ENCODE measurements around the gene VPS26B.

The VPS26B gene

DNA sequence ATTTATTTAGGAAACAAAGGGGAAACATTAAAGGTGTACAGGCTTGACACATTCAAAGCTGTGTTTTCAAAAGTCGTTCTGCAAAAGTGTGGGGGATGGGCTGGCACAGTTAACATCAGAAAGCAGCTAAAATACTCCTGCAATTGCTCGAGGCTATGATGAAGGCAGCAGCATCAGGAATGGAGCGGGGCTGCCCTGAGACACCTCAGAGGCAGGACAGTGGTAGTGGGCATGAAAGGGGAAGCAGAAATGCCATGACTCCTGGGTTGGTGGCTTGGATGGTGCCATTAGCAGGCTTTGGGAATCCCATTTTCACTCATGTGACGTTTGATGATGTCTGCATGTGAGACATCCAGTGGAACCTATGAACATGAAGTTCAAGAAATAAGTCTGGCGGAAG lies 1.4 kb upstream of the VPS26B start:
- H3K27ac ChIP-seq: peak overlapping the region; percentile 87
- TF ChIP-seq ZFX (IDR thresholded peaks at IDR 0.05): no peak

DNA sequence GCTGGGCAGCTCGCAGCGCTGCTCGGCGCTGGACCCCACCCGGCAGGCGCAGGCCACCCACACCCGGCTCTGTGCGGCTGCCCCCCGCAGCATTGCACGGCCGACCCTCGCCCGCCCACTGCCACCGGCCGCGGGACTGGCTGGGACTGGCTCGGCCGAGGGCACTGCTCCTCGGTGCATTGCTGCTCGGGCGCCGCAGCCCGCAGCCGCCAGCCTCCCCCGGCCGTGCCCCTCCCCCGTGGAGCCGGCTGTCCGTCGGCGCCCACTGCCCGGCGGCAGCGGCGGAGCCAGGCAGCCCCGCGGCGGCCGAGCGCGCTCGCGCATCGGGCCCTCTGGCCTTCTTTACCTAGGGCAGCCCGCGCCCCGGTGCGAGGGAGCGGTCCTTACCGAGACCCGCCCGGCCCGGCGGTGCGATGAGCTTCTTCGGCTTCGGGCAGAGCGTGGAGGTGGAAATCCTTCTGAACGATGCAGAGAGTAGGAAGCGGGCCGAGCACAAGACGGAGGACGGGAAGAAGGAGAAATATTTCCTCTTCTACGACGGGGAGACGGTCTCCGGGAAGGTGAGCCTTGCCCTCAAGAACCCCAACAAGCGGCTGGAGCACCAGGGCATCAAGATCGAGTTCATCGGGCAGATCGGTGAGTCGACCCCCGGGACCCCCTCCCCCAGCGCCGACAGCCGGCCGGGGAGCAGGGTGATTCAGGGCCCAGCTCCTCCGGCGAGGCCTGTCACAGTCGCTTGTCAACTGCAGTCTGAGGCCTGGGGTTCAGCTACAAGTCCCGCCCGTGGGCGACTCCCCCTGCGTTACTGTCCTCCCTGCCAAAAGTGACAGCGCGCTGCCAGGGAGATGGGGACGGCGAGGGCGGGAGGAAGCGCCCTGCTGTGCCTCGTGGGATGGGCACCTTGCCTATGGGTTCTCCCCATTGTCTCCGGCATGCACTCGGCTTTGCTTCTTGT lies 516 bp downstream of the VPS26B start:
- peak overlapping the region; percentile 87 for H3K27ac ChIP-seq
- TF ChIP-seq ZFX (IDR thresholded peaks at IDR 0.05): peak; percentile 56
- TF ChIP-seq, protein P1, sequence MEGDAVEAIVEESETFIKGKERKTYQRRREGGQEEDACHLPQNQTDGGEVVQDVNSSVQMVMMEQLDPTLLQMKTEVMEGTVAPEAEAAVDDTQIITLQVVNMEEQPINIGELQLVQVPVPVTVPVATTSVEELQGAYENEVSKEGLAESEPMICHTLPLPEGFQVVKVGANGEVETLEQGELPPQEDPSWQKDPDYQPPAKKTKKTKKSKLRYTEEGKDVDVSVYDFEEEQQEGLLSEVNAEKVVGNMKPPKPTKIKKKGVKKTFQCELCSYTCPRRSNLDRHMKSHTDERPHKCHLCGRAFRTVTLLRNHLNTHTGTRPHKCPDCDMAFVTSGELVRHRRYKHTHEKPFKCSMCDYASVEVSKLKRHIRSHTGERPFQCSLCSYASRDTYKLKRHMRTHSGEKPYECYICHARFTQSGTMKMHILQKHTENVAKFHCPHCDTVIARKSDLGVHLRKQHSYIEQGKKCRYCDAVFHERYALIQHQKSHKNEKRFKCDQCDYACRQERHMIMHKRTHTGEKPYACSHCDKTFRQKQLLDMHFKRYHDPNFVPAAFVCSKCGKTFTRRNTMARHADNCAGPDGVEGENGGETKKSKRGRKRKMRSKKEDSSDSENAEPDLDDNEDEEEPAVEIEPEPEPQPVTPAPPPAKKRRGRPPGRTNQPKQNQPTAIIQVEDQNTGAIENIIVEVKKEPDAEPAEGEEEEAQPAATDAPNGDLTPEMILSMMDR (conservative IDR thresholded peaks at IDR 0.05): no peak

DNA sequence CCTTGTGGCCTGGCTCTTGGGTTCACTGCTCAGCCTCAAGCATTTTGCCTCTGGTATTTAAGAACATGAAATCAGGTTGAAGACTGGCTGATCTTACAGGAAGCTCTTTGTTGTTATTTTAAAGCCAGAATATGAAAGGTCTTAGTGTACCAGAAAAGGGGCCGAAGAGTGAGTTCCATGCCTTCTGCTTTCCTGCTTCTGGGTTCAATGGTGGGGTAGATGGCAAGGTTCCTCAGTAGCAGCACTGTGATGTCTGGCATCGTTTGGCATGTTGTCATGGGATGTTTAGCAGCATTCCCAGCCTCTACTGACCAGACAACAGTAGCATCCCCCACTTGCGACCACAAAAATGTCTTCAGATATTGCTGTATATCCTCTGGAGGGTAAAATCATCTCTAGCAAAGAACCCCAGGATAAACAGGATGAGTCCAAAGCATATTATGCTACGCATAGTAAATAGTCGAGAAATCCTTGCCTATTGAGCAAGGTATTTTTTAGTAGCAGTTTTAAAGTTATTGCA lies 2.4 kb downstream of the VPS26B start:
- H3K27ac ChIP-seq: no peak overlapping the region
- no peak for TF ChIP-seq ZFX (IDR thresholded peaks at IDR 0.05)
- TF ChIP-seq, protein P1 (conservative IDR thresholded peaks at IDR 0.05): no peak

DNA sequence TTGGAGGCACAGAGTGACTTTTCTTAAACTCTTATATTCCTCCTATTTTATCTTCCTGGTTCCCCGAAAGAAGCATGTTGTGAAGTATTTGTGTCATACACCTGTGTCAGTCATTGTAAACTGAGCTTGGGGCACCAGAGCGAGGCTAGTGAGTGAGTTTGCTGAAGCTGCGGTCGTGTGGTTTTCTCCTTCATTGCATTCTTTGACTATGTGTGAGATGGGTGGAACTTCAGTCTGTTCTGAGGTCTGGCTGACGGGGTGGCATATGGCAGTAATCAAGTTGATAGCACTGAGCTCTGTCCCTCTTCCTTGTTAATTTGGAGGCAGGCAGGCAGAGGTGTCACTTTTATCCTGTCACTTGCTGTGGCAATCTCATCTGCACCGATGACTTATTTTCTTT lies 4.2 kb downstream of the VPS26B start:
- no peak for TF ChIP-seq ZFX (IDR thresholded peaks at IDR 0.05)
- TF ChIP-seq, protein P1 (conservative IDR thresholded peaks at IDR 0.05): no peak

DNA sequence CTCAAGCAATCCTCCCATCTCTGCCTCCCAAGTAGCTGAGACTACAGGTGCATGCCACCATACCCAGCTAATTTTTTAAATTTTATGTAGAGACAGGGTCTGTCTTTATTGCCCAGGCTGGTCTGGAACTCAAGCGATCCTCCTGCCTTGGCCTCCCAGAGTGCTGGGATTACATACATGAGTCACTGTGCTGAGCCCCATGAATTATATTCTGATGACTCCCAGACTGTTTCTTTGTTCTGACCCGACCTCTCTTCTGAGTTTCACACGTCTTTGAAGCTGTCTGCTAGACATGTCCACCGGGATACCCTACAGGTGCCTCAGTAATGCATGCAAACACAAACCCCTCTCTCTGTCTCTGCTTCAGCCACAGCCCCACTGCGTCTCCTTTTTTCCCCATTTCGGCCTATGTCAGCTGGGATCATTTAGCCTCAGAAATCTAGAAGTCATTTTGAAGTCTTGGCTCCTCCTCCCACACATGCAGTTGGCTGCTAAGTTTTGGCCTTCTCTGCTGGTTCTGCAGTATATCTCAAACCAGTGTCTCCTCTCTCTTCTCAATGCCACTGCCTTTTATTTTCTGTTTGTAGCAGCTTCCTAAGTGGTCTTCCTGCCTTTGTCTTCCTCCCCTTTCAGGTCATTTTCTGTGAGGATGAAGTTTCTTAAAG lies 4.8 kb downstream of the VPS26B start:
- 0 out of 2 replicates have a peak overlapping the region, but pooled peaks have one; percentile 7 for H3K27ac ChIP-seq
- no peak for TF ChIP-seq ZFX (IDR thresholded peaks at IDR 0.05)
- TF ChIP-seq, protein P1 (conservative IDR thresholded peaks at IDR 0.05): no peak

More for the DNA sequence above, 4.2 kb downstream of the VPS26B start:
- H3K27ac ChIP-seq: 0 out of 2 replicates have a peak overlapping the region, but pooled peaks have one; percentile 7

DNA sequence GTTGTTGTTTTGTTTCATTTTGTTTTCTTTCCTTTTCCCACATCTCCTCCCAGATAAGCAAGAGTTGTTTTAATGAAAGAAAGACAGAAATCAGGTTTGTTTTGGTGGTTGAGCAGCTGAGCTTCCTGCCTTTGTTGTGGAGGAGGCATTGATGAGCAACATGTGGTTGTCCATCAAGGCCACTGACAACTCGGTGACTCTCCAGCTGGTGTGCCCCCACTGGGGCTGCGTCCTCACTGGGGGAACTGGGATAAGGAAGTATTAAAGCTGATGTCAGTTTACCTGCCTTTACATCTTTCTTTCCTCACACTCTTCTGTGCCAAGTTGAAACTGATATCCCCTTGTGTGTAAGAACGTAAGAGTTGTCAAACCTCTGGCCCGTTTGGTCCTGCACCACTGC lies 5.9 kb downstream of the VPS26B start:
- TF ChIP-seq, protein P1 (conservative IDR thresholded peaks at IDR 0.05): no peak
- no peak for TF ChIP-seq ZFX (IDR thresholded peaks at IDR 0.05)
- no peak overlapping the region for H3K27ac ChIP-seq

DNA sequence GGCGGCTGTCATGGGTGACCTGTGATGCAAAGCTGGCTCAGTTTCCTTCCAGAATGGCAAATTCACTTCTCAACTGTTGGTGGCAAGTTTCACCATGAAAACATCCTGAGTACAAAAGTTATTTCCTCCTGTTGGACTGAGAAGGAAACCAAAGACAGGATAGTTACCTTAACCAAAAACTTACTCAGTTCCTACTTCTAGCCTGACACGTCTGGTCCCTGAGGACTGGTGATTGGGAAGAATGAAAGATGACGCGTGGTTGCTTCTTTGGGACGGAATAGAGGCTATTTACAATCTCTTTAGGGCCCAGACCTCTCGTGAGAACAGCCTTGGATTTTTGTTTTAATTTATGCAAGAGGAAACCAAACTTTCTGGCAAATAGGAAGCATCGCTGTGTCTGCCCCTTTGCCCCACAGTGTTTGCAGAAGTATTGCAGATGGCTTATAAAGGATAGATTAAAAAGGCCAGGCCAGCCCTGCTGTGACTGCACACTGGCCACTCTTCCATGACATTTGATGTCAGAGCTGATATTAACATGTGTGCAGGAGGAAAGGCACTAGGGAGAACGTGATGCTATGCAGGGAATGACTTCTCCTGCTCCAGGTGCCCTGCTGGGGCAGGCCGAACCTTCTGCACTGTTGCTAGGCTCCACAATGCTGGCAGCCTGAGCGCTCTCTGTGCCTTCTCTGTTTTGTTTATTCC lies 7.6 kb downstream of the VPS26B start:
- no peak overlapping the region for H3K27ac ChIP-seq
- TF ChIP-seq, protein P1 (conservative IDR thresholded peaks at IDR 0.05): no peak
- no peak for TF ChIP-seq ZFX (IDR thresholded peaks at IDR 0.05)
